Thyroid gland (tissue), 4 donors: ENCODE results near the gene CACNA2D3.

ENCODE experiments used
- CTCF ChIP-seq, 6 experiments: fragments of 200-600 bp in 3 of 6; fragments of 450-650 bp in 3 of 6; sonication (generic) in 3 of 6; IDR thresholded peaks; one replicate each; pipeline ENCODE4 v1.5.1; 2016 to 2019; ENCODE audit warnings: antibody characterized with exemption in 6 of 6, mild to moderate bottlenecking in 2 of 6, inconsistent platforms in 1 of 6, moderate library complexity in 1 of 6
- POLR2A ChIP-seq, 2 donors: fragments of 450-650 bp; IDR thresholded peaks; one replicate each; pipeline ENCODE4 v1.6.1; 2017; ENCODE audit warnings: antibody characterized with exemption in 2 of 2, mild to moderate bottlenecking in 2 of 2, moderate library complexity in 1 of 2

DNA sequence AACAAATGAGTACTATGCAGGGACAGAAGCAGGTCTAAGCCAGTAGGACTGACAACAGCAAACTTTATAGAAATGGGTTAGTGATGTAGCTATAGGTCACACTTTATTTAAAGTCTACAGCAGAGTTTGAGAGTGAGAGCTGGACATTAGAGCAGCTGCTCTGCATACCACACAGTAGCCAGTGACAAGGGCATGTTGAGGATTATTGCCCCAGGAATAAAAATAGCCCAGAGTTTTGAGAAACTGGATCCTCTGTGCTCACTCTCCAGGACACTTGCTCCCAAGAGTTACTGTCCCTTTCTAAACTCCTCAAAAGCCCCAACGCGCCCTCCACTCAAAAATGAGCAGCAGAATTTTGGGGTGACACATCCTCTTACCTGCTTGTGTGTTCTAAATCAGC lies 784.4 kb downstream of the CACNA2D3 start:
- TF ChIP-seq CTCF (IDR thresholded peaks at IDR 0.05): no peak
- no peak for TF ChIP-seq POLR2A (IDR thresholded peaks at IDR 0.05)
